Measurements from ENCODE around the gene MTG2.

The MTG2 gene, protein sequence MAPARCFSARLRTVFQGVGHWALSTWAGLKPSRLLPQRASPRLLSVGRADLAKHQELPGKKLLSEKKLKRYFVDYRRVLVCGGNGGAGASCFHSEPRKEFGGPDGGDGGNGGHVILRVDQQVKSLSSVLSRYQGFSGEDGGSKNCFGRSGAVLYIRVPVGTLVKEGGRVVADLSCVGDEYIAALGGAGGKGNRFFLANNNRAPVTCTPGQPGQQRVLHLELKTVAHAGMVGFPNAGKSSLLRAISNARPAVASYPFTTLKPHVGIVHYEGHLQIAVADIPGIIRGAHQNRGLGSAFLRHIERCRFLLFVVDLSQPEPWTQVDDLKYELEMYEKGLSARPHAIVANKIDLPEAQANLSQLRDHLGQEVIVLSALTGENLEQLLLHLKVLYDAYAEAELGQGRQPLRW

DNA sequence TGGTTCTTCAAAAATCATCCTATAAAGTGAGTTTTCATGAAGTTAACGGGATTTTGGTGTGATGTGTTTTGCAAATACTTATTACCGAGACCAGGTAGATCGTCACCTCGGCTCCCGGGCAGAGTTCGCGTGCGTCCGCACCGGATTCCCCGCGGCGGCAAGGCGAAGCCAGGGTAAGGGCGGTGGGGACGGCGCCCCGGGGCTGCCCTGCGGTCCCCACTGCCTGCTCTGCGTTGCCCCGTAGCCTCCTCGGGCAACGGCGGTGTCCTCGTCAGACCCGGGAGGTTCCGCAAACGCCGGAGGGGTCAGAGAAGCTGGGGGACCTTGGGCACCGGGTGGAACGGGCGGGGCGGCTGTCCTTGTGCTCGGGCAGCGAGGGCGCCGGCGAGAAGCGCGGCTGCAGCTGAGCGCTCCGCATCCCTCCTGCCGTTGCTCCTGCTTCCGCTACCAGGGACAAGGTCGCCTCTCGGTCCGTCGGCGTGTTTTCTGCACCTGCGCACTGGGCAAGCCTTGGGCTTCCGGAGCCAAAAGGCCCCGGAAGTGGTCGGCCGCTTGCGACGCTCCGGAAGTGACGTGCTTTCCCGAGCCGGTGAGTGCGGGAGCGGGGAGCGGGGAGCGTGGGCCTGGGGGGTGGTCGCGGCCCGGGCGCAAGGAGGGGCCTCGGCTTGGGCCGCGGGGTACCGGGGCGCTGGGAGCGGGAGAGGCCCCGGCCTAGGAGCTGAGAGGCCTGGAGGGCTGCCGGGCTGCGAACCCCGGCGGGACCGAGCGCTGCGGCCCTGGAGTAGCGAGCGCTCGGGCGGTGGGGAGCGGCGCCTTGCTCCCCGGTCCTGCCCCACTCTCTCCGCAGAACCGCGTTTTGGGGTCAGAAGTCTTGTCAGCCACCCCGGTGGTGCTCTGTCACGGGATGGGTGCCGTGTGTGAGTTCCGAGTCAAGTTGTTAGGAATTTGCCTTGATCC is at the start of gene MTG2:
Gene MTG2, plus strand, starts transcription at position 560 of the 957 bp plus-strand sequence. CDS start 10,393 bp downstream, outside the sequence.
- peak; percentile 92 for DNase-seq (ENCODE audit: low read depth)

DNA sequence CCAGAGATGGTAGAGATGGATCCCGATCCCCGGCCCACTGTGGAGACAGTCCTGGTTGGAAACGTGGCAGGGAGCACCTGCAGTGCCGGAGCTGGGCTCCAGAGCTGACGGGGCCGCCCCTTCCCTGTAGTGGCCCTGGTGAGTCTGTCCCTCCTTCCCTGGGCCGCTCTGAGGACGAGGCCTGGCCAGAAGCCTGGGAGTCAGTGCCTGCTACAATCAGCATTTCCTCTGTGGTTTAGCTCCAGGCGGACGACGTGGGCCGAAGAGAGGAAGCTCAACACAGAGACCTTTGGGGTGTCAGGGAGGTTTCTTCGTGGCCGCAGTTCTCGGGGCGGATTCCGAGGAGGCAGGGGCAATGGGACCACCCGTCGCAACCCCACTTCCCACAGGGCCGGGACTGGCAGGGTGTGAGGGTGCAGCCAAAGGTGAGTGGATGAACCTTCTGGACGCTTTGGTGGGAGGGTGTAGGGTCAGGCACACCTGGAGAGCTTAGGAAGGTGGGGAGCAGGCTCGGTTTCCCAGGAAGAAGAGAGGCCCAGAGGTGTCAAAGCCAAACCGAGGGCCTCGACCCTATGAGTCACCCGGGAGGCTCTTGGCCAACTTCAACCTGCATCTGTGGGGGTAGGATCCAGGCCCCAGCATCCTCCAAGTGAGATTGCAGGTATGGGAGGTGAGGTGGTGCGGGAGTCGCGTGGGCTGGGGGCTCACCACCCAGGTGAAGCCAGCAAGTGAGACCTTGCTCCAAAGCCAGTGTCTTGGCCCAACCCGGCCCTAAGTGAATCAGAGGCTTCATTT is 49.6 kb upstream of the MTG2 start:
- DNase-seq (ENCODE audit: low read depth): no peak

DNA sequence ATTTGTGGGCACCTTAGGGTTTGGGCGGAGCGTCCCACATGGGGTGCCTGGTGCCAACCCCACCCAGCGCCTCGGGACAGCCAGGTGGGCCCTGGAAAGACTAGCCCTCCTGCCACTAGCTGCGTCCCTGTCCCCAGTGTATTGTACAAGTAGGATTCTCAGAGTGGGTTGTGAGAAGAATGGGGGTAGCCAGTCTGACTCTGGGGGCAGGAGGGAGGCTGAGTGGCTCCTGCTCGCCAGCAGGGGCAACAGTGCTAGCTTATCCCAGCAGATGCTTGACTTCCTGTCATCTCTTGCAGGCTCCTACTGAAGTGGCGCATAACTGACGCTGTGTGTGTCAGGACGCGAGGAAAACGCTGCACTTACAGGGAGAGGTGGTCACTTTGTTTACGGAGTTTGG is 49.0 kb upstream of the MTG2 start:
- no peak for DNase-seq (ENCODE audit: low read depth)

DNA sequence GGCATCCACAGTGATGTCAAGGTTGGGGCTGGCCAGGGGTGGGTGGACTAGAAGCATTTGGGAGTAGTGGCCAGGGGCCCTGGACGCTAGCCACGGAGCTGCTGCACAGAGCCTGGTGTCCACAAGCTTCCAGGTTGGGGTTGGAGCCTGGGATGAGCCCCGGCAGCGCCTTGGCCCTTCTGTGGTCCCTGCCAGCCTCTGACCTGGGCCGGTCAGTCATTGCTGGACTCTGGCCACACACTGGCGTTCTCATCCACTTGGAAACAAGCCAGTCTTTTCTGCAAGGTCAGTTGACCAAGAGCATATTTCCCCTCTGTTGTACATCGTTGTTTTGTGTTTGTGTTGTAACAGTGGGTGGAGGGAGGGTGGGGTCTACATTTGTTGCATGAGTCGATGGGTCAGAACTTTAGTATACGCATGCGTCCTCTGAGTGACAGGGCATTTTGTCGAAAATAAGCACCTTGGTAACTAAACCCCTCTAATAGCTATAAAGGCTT is 48.0 kb upstream of the MTG2 start:
- no peak for DNase-seq (ENCODE audit: low read depth)

DNA sequence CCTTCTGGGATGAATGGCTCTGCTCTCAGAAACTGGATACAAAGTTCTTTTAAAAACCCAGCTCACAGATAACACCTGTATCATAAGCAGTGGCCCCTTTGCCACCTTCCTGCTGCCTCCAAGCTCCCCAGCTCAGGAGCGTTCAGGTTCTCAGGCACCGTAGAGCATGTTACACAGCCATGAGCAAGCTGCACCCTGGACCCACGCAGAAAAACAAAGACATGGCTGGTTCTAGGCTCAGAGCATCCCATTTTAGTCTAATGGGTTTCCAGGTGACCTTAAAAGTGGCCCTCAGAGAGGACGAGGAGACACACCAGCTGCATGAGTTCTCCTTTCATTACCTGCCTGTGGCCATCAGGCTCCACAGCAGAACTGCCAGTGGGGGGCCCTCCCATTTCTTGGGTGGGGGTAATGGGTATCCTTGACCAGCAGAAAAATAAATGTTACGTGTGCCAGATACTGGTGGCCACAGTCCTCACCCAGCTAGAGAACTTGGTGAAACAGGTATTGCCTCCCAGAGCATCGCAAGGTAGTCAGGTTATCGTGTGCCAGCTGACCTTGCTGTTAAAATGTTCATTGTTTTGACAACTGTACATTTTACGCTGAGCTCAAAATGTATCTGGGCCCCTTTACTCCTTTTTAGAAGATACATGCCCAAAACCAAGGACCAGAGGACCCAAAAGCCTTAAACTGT is 47.1 kb upstream of the MTG2 start:
- no peak for DNase-seq (ENCODE audit: low read depth)

DNA sequence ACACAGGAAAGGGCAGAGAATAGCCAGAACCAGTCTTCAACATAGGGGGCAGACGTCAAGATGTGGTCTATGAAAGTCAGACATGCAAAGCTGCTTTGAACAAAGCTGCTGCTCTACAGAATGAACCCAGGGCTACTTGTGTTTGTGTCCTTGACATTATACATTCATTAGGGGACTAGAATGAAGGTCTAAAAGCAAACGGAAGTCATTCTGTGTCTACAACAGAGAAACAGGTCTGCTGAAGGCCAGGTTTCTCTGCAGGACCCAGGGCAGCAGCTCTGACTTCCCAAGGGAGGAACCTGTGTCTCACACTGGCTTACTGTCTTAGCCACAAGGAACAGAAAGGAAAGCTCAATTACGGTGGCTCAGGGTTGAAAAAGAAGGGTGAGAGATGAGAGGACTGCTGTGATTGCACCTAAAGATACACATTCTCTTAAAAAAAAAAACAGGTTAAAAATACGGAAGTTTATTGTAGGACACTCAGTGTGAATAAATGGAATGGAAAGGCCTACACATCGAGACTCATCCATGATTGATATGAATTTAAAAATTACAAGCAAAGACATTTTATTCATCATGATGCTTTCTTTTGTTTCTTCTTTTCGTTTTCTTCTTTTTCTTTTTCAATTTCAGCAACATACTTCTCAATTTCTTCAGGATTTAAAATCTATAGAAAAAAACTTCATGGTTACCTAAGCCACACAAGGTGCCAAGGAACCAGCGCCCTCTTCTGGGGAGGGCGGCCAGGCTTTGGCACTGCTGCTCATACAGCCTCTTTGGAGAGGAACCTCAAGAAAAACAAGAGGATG is 46.3 kb upstream of the MTG2 start:
- peak; percentile 49 for DNase-seq (ENCODE audit: low read depth)

- DNase-seq (ENCODE audit: low read depth): no peak
These were observed 45.8 kb upstream of the MTG2 start for GRCh38 chr20:62137092-62137384.

- no peak for DNase-seq (ENCODE audit: low read depth)
These were observed 45.2 kb upstream of the MTG2 start for GRCh38 chr20:62137478-62138203.

- no peak for DNase-seq (ENCODE audit: low read depth)
These were observed 44.7 kb upstream of the MTG2 start for GRCh38 chr20:62138204-62138543.

DNA sequence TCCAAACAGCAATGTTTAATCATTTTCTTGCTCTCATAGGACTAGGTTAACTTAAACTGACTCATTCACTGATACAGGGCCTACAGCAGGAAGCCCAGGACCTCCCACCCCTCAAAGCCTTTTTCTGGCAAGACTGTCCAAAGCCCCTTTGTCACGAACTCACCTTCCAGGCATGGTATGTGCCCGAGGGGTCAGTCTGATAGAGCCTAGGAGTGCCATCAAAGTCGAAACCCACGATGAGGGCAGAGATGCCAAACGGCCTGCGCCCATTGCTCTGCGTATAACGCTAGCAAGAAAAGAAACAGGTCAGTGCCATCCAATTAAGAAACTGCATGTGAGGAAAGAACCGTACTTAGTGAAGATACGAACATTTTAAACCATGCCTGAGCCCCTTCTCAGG is 43.9 kb upstream of the MTG2 start:
- no peak for DNase-seq (ENCODE audit: low read depth)

- no peak for DNase-seq (ENCODE audit: low read depth)
These were observed 43.2 kb upstream of the MTG2 start for GRCh38 chr20:62139636-62140035.

- no peak for DNase-seq (ENCODE audit: low read depth)
These were observed 41.8 kb upstream of the MTG2 start for GRCh38 chr20:62141043-62141396.

- DNase-seq (ENCODE audit: low read depth): no peak
These were observed 41.2 kb upstream of the MTG2 start for GRCh38 chr20:62141397-62142251.

- no peak for DNase-seq (ENCODE audit: low read depth)
These were observed 40.4 kb upstream of the MTG2 start for GRCh38 chr20:62142252-62143080.

GRCh38 chr20:62143081-62143956 is 39.5 kb upstream of the MTG2 start, which contains the start of the genes PSMA7 and SS18L1:
TSS of gene PSMA7 (minus strand) at chr20:62143394. CDS start at chr20:62143303, 91 bp downstream.
TSS of gene SS18L1 (plus strand) at chr20:62143769. CDS start at chr20:62143821, 52 bp downstream.
- peak; percentile 81 for DNase-seq (ENCODE audit: low read depth)

- DNase-seq (ENCODE audit: low read depth): peak; percentile 35
These were observed 38.6 kb upstream of the MTG2 start for GRCh38 chr20:62143957-62144825.

All from activated T-helper 9 cell treated with anti-CD3 and anti-CD28 coated beads, Interleukin-2, amount 50 U/mL, for 16 hours (primary cell).